Fibroblast of lung (primary cell): ENCODE results near the gene CCDC149. TPM values are rescaled to one million over a fixed set of nuclear protein-coding genes. Genes with fewer than 3 reads are reported as not detected.

ENCODE experiments used
- DNase-seq, 2 donors: peaks; one replicate each; pipeline versions ENCODE4 v3.0.0 to v3.0.0-alpha.2; 2010; ENCODE audit warnings: low read depth in 2 of 2
- H2AFZ ChIP-seq: 2 replicates; pipeline ENCODE4 v1.5.1; 2012; ENCODE audit warnings: low read length, control low read depth, inconsistent platforms
- H3K27ac ChIP-seq: 2 replicates; pipeline ENCODE4 v1.5.1; 2011; ENCODE audit warnings: low read length, control low read depth; ENCODE audit not compliant: insufficient read depth
- H3K27me3 ChIP-seq: 2 replicates; pipeline ENCODE4 v1.5.1; 2011; ENCODE audit warnings: mild to moderate bottlenecking, low read length; ENCODE audit not compliant: control insufficient read depth, insufficient read depth
- H3K36me3 ChIP-seq: 2 replicates; pipeline ENCODE4 v1.5.1; 2011; ENCODE audit warnings: low read length; ENCODE audit not compliant: control insufficient read depth, insufficient read depth
- H3K4me1 ChIP-seq: 2 replicates; pipeline ENCODE4 v1.5.1; 2011; ENCODE audit warnings: low read length; ENCODE audit not compliant: control insufficient read depth, insufficient read depth; ENCODE audit errors: extremely low read depth
- H3K4me2 ChIP-seq: 2 replicates; pipeline ENCODE4 v1.5.1; 2011; ENCODE audit warnings: low read length, control low read depth; ENCODE audit not compliant: insufficient read depth; ENCODE audit errors: extremely low read depth
- H3K4me3 ChIP-seq, 4 experiments: fragments of 200-600 bp in 1 of 4; sonication (generic) in 1 of 4; replicated peaks in 1 of 4; 2 replicates each; pipeline ENCODE4 v1.5.1; 2011 to 2016; ENCODE audit warnings: low read length in 4 of 4, low read depth in 3 of 4, mild to moderate bottlenecking in 3 of 4, control low read depth in 2 of 4, inconsistent platforms in 1 of 4, mixed read lengths in 1 of 4; ENCODE audit not compliant: insufficient read depth in 1 of 4; ENCODE audit errors: control extremely low read depth in 1 of 4
- H3K79me2 ChIP-seq: 2 replicates; pipeline ENCODE4 v1.5.1; 2012; ENCODE audit warnings: mild to moderate bottlenecking, low read length, inconsistent platforms; ENCODE audit not compliant: control insufficient read depth, insufficient read depth
- H3K9ac ChIP-seq: 2 replicates; pipeline ENCODE4 v1.5.1; 2011; ENCODE audit warnings: mild to moderate bottlenecking, low read length, control low read depth; ENCODE audit not compliant: insufficient read depth
- H3K9me3 ChIP-seq: 2 replicates; pipeline ENCODE4 v1.5.1; 2012; ENCODE audit warnings: low read depth, low read length; ENCODE audit not compliant: control insufficient read depth, insufficient read depth
- H4K20me1 ChIP-seq: 2 replicates; pipeline ENCODE4 v1.5.1; 2011; ENCODE audit warnings: low read length; ENCODE audit not compliant: control insufficient read depth, insufficient read depth; ENCODE audit errors: extremely low read depth
- CTCF ChIP-seq, 2 donors: IDR thresholded peaks in 1 of 2; conservative IDR thresholded peaks in 1 of 2; 1 replicate in 1 of 2; 2 replicates in 1 of 2; pipeline ENCODE4 v1.5.1; 2011 to 2012; ENCODE audit warnings: low read length in 2 of 2, control low read depth in 1 of 2, inconsistent platforms in 1 of 2, low read depth in 1 of 2, mild to moderate bottlenecking in 1 of 2
- EZH2 ChIP-seq: IDR thresholded peaks from 2 replicates; pipeline ENCODE4 v1.5.1; 2012; ENCODE audit warnings: low read length, control low read depth, mild to moderate bottlenecking; ENCODE audit errors: missing control alignments
- polyA plus RNA-seq, 2 donors: library from polyadenylated mRNA; depleted of rRNA in 1 of 2; stranded (reverse) in 1 of 2; unstranded in 1 of 2; fragments of >200 nt; gene quantifications; 2 replicates each; pipeline ENCODE4 v1.2.1, GENCODE V29; 2011 to 2012; ENCODE audit warnings: missing spikeins in 1 of 2
- total RNA-seq: library from RNA; depleted of rRNA; stranded (reverse); fragments of >200 nt; gene quantifications from 2 replicates; pipeline ENCODE4 v1.2.1, GENCODE V29; 2014

CCDC149 gene
- total and polyA plus RNA-seq, 2 donors (not counting 1 experiment from before 2014, with no cell fraction given), result 13.9 to 14.6 TPM

GRCh38 chr4:24808955-24809354 lies 103.9 kb downstream of the CCDC149 start:
- H3K9me3 ChIP-seq, result no peaks in the 10 kb centered on the region
- no peaks in the 10 kb centered on the region for H3K36me3 ChIP-seq
- no peaks in the 10 kb centered on the region for H4K20me1 ChIP-seq
- H3K79me2 ChIP-seq, result no peaks in the 10 kb centered on the region
- H2AFZ ChIP-seq, result no peak overlapping the region
- TF ChIP-seq CTCF (conservative IDR thresholded peaks at IDR 0.05 in 1 of 2, IDR thresholded peaks at IDR 0.05 in 1 of 2; ENCODE audit: low read depth in 1 of 2, low read length in 2 of 2), result no peak
- no peak for TF ChIP-seq EZH2
- no peaks in the 10 kb centered on the region for H3K27me3 ChIP-seq
- H3K4me3 ChIP-seq, result no peak overlapping the region
- peaks cover 7% of the 10 kb centered on the region for H3K4me1 ChIP-seq
- DNase-seq, result no peak
- no peak overlapping the region for H3K4me2 ChIP-seq
- no peak overlapping the region for H3K9ac ChIP-seq
- no peak overlapping the region for H3K27ac ChIP-seq

DNA sequence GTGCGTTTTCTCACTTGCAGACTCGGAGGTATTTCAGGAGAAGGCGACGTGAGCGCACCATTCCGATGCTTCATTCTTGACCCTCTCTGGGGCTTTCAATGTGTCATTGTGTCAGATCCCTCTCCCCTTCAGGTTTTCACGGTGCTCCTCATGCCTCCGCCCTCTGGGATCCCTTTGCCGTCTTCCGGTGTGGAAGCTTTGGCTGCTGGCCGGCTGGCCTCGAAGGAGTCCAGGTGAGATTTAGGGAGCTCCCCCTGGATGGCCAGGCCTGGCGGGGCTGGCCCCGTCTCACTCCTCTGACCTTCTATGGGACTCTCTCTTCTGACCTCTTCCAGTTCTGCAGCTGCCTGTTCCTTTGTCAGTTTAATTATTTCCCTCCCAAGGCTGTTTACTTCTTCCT lies 104.6 kb downstream of the CCDC149 start:
- no peak overlapping the region for H3K9ac ChIP-seq
- no peak overlapping the region for H3K4me2 ChIP-seq
- no peaks in the 10 kb centered on the region for H3K9me3 ChIP-seq
- no peaks in the 10 kb centered on the region for H3K27me3 ChIP-seq
- DNase-seq, result no peak
- H4K20me1 ChIP-seq, result no peaks in the 10 kb centered on the region
- no peak overlapping the region for H3K4me3 ChIP-seq
- H3K79me2 ChIP-seq, result no peaks in the 10 kb centered on the region
- no peak overlapping the region for H2AFZ ChIP-seq
- H3K36me3 ChIP-seq, result no peaks in the 10 kb centered on the region
- TF ChIP-seq CTCF (conservative IDR thresholded peaks at IDR 0.05 in 1 of 2, IDR thresholded peaks at IDR 0.05 in 1 of 2; ENCODE audit: low read depth in 1 of 2, low read length in 2 of 2) (no peak), EZH2 (no peak)
- H3K4me1 ChIP-seq, result peaks cover 7% of the 10 kb centered on the region
- no peak overlapping the region for H3K27ac ChIP-seq

DNA sequence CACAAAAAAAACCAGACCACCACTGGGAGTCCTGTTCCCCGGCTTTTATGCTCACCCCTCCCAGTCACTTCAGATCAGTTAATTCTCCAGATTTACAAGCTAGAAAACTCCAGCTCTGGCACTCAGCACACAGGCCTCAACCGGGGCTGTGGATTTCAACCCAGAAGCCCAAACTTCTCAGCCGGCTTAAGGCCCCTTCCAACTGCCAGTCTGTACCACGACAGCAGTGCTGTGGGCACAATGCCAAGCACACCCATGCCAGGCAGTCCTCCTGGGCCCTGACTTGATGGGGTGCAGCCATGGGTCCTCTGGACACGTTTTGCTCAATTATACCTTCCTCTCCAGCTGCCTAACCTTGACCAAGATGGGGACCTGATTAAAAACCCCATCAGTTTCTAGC lies 105.2 kb downstream of the CCDC149 start:
- Histone ChIP-seq H4K20me1 (no peaks in the 10 kb centered on the region), H3K27me3 (no peaks in the 10 kb centered on the region), H3K36me3 (no peaks in the 10 kb centered on the region), H3K9me3 (no peaks in the 10 kb centered on the region), H3K79me2 (no peaks in the 10 kb centered on the region), H3K4me1 (peaks cover 7% of the 10 kb centered on the region), H3K4me3 (no peak overlapping the region), H3K9ac (no peak overlapping the region), H3K4me2 (no peak overlapping the region), H2AFZ (no peak overlapping the region), H3K27ac (no peak overlapping the region)
- no peak for TF ChIP-seq EZH2
- DNase-seq, result no peak
